ENCODE data around the gene SLC9A1. TPM values are rescaled to one million over a fixed set of nuclear protein-coding genes. Genes with fewer than 3 reads are reported as not detected.

Gene SLC9A1
- total RNA-seq, 8 experiments from 2014 or later: 4.2 to 39.5 (median 10.7) TPM

- no peak for ATAC-seq (replicated peaks in 6 of 8)
- peaks cover 20 to 24% of the 10 kb centered on the region in 2 donors for H3K4me1 ChIP-seq (replicated peaks in 1 of 2)
- peak overlapping the region in 1 of 2 donors; percentile 44 for H3K27ac ChIP-seq
- H3K4me3 ChIP-seq: no peak overlapping the region
- in situ Hi-C loops (cut with MboI; ENCODE audit: low pct_unique_long_range_greater_than_20kb in 2 of 9, low sequenced_read_pairs in 9 of 9, unreplicated experiment in 9 of 9): loop anchor here in 2 of 9 experiments (25.0 kb wide), 2 partner anchors 163 to 263 kb away; partner anchors contain the start of genes CD164L2 (in 1 of the 2) and GPR3 (in 1 of the 2)
- 34 to 93% (median 51%) methylated on average over 2 to 3 of the region's 3 CpGs; no CpG with 5 or more reads in 3 of the 10 experiments for WGBS, 10 experiments
These were observed 30.5 kb downstream of the SLC9A1 start for GRCh38 chr1:27124405-27124804.

- Histone ChIP-seq H3K4me3 (no peak overlapping the region), H3K4me1 (replicated peaks in 1 of 2) (peaks cover 38 to 40% of the 10 kb centered on the region in 2 donors), H3K27ac (no peak overlapping the region)
- 0 to 20% methylated on average over 1 of the region's 4 CpGs; no CpG with 5 or more reads in 8 of the 10 experiments for WGBS, 10 experiments
- in situ Hi-C loops (cut with MboI; ENCODE audit: low pct_unique_long_range_greater_than_20kb in 2 of 9, low sequenced_read_pairs in 9 of 9, unreplicated experiment in 9 of 9): loop anchor here in 2 of 9 experiments (25.0 kb wide), 2 partner anchors 165 to 265 kb away; partner anchors contain the start of genes CD164L2 (in 1 of the 2) and GPR3 (in 1 of the 2)
- ATAC-seq (replicated peaks in 6 of 8): peak; percentile 85 to 96 (median 88)
These were observed 32.3 kb downstream of the SLC9A1 start for GRCh38 chr1:27122652-27123051.

- in situ Hi-C loops (cut with MboI; ENCODE audit: low pct_unique_long_range_greater_than_20kb in 2 of 9, low sequenced_read_pairs in 9 of 9, unreplicated experiment in 9 of 9): loop anchor here in 2 of 9 experiments (25.0 kb wide), 2 partner anchors 166 to 266 kb away; partner anchors contain the start of genes CD164L2 (in 1 of the 2) and GPR3 (in 1 of the 2)
- no peak for ATAC-seq (replicated peaks in 6 of 8)
- H3K27ac ChIP-seq: no peak overlapping the region
- 33 to 100% (median 90%) methylated on average over 1 of the region's 1 CpG; no CpG with 5 or more reads in 1 of the 10 experiments for WGBS, 10 experiments
- H3K4me1 ChIP-seq (replicated peaks in 1 of 2): peaks cover 43 to 45% of the 10 kb centered on the region in 2 donors
- H3K4me3 ChIP-seq: no peak overlapping the region
These were observed 34.1 kb downstream of the SLC9A1 start for GRCh38 chr1:27120854-27121253.

- in situ Hi-C loops (cut with MboI; ENCODE audit: low pct_unique_long_range_greater_than_20kb in 2 of 9, low sequenced_read_pairs in 9 of 9, unreplicated experiment in 9 of 9): loop anchor here in 2 of 9 experiments (25.0 kb wide), 2 partner anchors 169 to 269 kb away; partner anchors contain the start of genes CD164L2 (in 1 of the 2) and GPR3 (in 1 of the 2)
- WGBS, 10 experiments: 60 to 80% (median 68%) methylated on average over 1 to 4 of the region's 4 CpGs; no CpG with 5 or more reads in 4 of the 10 experiments
- peak overlapping the region; percentile 43 to 45 for H3K27ac ChIP-seq
These were observed 36.6 kb downstream of the SLC9A1 start for GRCh38 chr1:27118440-27118689.

GRCh38 chr1:27117733-27118439, 37.0 kb downstream of the SLC9A1 start:
- Histone ChIP-seq H3K4me3 (no peak overlapping the region), H3K4me1 (replicated peaks in 1 of 2) (peaks cover 30 to 33% of the 10 kb centered on the region in 2 donors), H3K27ac (peak overlapping the region; percentile 43 to 45)
- 65 to 100% (median 85%) methylated on average over 1 to 11 of the region's 12 CpGs; no CpG with 5 or more reads in 5 of the 10 experiments for whole genome bisulfite sequencing, 10 experiments
- in situ Hi-C loops (cut with MboI; ENCODE audit: low pct_unique_long_range_greater_than_20kb in 2 of 9, low sequenced_read_pairs in 9 of 9, unreplicated experiment in 9 of 9): loop anchor here in 2 of 9 experiments (25.0 kb wide), 2 partner anchors 169 to 269 kb away; partner anchors contain the start of genes CD164L2 (in 1 of the 2) and GPR3 (in 1 of the 2)
- ATAC-seq (replicated peaks in 6 of 8): peak in 5 of 8 experiments; percentile 43 to 63 (median 59)

More at GRCh38 chr1:27118440-27118689, 36.6 kb downstream of the SLC9A1 start:
- peaks cover 30 to 33% of the 10 kb centered on the region in 2 donors for H3K4me1 ChIP-seq (replicated peaks in 1 of 2)
- H3K4me3 ChIP-seq: no peak overlapping the region
- ATAC-seq (replicated peaks in 6 of 8): no peak

- Histone ChIP-seq H3K4me3 (no peak overlapping the region), H3K4me1 (replicated peaks in 1 of 2) (peaks cover 22 to 26% of the 10 kb centered on the region in 2 donors), H3K27ac (no peak overlapping the region)
- no peak for ATAC-seq (replicated peaks in 6 of 8)
- in situ Hi-C loops (cut with MboI; ENCODE audit: low pct_unique_long_range_greater_than_20kb in 2 of 9, low sequenced_read_pairs in 9 of 9, unreplicated experiment in 9 of 9): loop anchor here in 2 of 9 experiments (25.0 kb wide), 2 partner anchors 171 to 271 kb away; partner anchors contain the start of genes CD164L2 (in 1 of the 2) and GPR3 (in 1 of the 2)
These were observed 38.2 kb downstream of the SLC9A1 start for GRCh38 chr1:27116697-27117096.

- in situ Hi-C loops (cut with MboI; ENCODE audit: low pct_unique_long_range_greater_than_20kb in 2 of 9, low sequenced_read_pairs in 9 of 9, unreplicated experiment in 9 of 9): loop anchor here in 2 of 9 experiments (25.0 kb wide), 2 partner anchors 171 to 271 kb away; partner anchors contain the start of genes CD164L2 (in 1 of the 2) and GPR3 (in 1 of the 2)
- WGBS, 10 experiments: 80 to 94% (median 93%) methylated on average over 1 to 3 of the region's 3 CpGs; no CpG with 5 or more reads in 7 of the 10 experiments
- ATAC-seq (replicated peaks in 6 of 8): no peak
- Histone ChIP-seq H3K27ac (no peak overlapping the region), H3K4me3 (no peak overlapping the region), H3K4me1 (replicated peaks in 1 of 2) (peaks cover 22 to 26% of the 10 kb centered on the region in 2 donors)
These were observed 38.7 kb downstream of the SLC9A1 start for GRCh38 chr1:27116232-27116631.

GRCh38 chr1:27114546-27114945, 40.4 kb downstream of the SLC9A1 start:
- Histone ChIP-seq H3K4me1 (replicated peaks in 1 of 2) (peaks cover 22 to 24% of the 10 kb centered on the region in 2 donors), H3K4me3 (no peak overlapping the region), H3K27ac (no peak overlapping the region)
- WGBS, 10 experiments: 79 to 94% (median 88%) methylated on average over 2 to 5 of the region's 5 CpGs; no CpG with 5 or more reads in 1 of the 10 experiments
- no peak for ATAC-seq (replicated peaks in 6 of 8)
- in situ Hi-C loops (cut with MboI; ENCODE audit: low pct_unique_long_range_greater_than_20kb in 2 of 9, low sequenced_read_pairs in 9 of 9, unreplicated experiment in 9 of 9): loop anchor here in 2 of 9 experiments (25.0 kb wide), 2 partner anchors 173 to 273 kb away; partner anchors contain the start of genes CD164L2 (in 1 of the 2) and GPR3 (in 1 of the 2)

- H3K27ac ChIP-seq: no peak overlapping the region
- H3K4me1 ChIP-seq (replicated peaks in 1 of 2): peaks cover 17% of the 10 kb centered on the region in 2 donors
- in situ Hi-C loops (cut with MboI; ENCODE audit: low pct_unique_long_range_greater_than_20kb in 2 of 9, low sequenced_read_pairs in 9 of 9, unreplicated experiment in 9 of 9): loop anchor here in 2 of 9 experiments (25.0 kb wide), 2 partner anchors 173 to 273 kb away; partner anchors contain the start of genes CD164L2 (in 1 of the 2) and GPR3 (in 1 of the 2)
- H3K4me3 ChIP-seq: no peak overlapping the region
- 86 to 100% (median 98%) methylated on average over 1 to 17 of the region's 22 CpGs; no CpG with 5 or more reads in 2 of the 10 experiments for WGBS, 10 experiments
- no peak for ATAC-seq (replicated peaks in 6 of 8)
These were observed 41.1 kb downstream of the SLC9A1 start for GRCh38 chr1:27113861-27114260.

GRCh38 chr1:27111626-27112573, 43.0 kb downstream of the SLC9A1 start:
- in situ Hi-C loops (cut with MboI; ENCODE audit: low pct_unique_long_range_greater_than_20kb in 2 of 9, low sequenced_read_pairs in 9 of 9, unreplicated experiment in 9 of 9): loop anchor here in 2 of 9 experiments (25.0 kb wide), 2 partner anchors 175 to 275 kb away; partner anchors contain the start of genes CD164L2 (in 1 of the 2) and GPR3 (in 1 of the 2)
- WGBS, 10 experiments: 0 to 100% (median 80%) methylated on average over 1 to 4 of the region's 5 CpGs; no CpG with 5 or more reads in 5 of the 10 experiments
- peak; percentile 87 to 97 (median 94) for ATAC-seq (replicated peaks in 6 of 8)
- H3K27ac ChIP-seq: no peak overlapping the region
- no peaks in the 10 kb centered on the region for H3K4me1 ChIP-seq (replicated peaks in 1 of 2)
- H3K4me3 ChIP-seq: no peak overlapping the region

- no peak overlapping the region for H3K4me3 ChIP-seq
- H3K27ac ChIP-seq: no peak overlapping the region
- H3K4me1 ChIP-seq (replicated peaks in 1 of 2): no peaks in the 10 kb centered on the region
- ATAC-seq (replicated peaks in 6 of 8): no peak
- 47 to 100% (median 89%) methylated on average over 1 to 10 of the region's 23 CpGs; no CpG with 5 or more reads in 3 of the 10 experiments for WGBS, 10 experiments
- in situ Hi-C loops (cut with MboI; ENCODE audit: low pct_unique_long_range_greater_than_20kb in 2 of 9, low sequenced_read_pairs in 9 of 9, unreplicated experiment in 9 of 9): loop anchor here in 7 of 9 experiments (10.0 to 25.0 kb wide), 4 partner anchors 166 to 278 kb away; partner anchors contain the start of genes CD164L2 (in 1 of the 7) and GPR3 (in 1 of the 7)
These were observed 45.7 kb downstream of the SLC9A1 start for GRCh38 chr1:27109103-27109822.

All from motor neuron (in vitro differentiated cells).